ENCODE measurements around the gene GRIPAP1. TPM values are rescaled to one million over a fixed set of nuclear protein-coding genes. Genes with fewer than 3 reads are reported as not detected.

Gene GRIPAP1
- total and polyA plus RNA-seq, 2 donors (not counting 3 experiments of a cell fraction or from before 2014, with no cell fraction given) = 25.3 to 49.4 TPM

- no peaks in the 10 kb centered on the region for H3K9me3 ChIP-seq (replicated peaks; ENCODE audit: control insufficient read depth, insufficient read depth, low read length)
- FAIRE-seq = no peak
- CTCF ChIA-PET = no interaction called here
These were observed 59.2 kb downstream of the GRIPAP1 start for GRCh38 chrX:48942895-48943294.

GRCh38 chrX:48940404-48940955 is 61.6 kb downstream of the GRIPAP1 start:
- Histone ChIP-seq H3K4me1 (ENCODE audit: control insufficient read depth, extremely low read depth, insufficient read depth, low read length) (no peaks in the 10 kb centered on the region), H3K27ac (ENCODE audit: insufficient read depth, low read depth, low read length) (no peak overlapping the region), H3K27me3 (ENCODE audit: control insufficient read depth in 2 of 2, insufficient read depth in 2 of 2, low read length in 2 of 2) (no peaks in the 10 kb centered on the region), H4K20me1 (replicated peaks; ENCODE audit: control insufficient read depth, extremely low read depth, insufficient read depth, low read length) (no peaks in the 10 kb centered on the region), H3K4me3 (replicated peaks in 1 of 3; ENCODE audit: insufficient read depth in 1 of 3, low read depth in 1 of 3, low read length in 3 of 3) (no peak overlapping the region), H3K9me1 (replicated peaks; ENCODE audit: control insufficient read depth, extremely low read depth, insufficient read depth, low read length) (no peaks in the 10 kb centered on the region), H3K79me2 (ENCODE audit: control insufficient read depth, insufficient read depth, low read length) (peaks cover 39% of the 10 kb centered on the region), H2AFZ (ENCODE audit: low read depth, low read length) (no peak overlapping the region), H3K36me3 (ENCODE audit: control insufficient read depth in 2 of 2, extremely low read depth in 1 of 2, insufficient read depth in 2 of 2, low read length in 2 of 2) (peaks cover 0 to 16% of the 10 kb centered on the region in 2 experiments), H3K4me2 (ENCODE audit: insufficient read depth, low read length) (no peak overlapping the region), H3K9me3 (replicated peaks; ENCODE audit: control insufficient read depth, insufficient read depth, low read length) (no peaks in the 10 kb centered on the region), H3K9ac (replicated peaks; ENCODE audit: extremely low read depth, insufficient read depth, low read length) (no peak overlapping the region)
- dilution Hi-C loops (cut with MboI; ENCODE audit: extremely low pct_ligation_motif_present, low sequenced_read_pairs) (no loop called here), intact Hi-C loops (cut with micrococcal nuclease) (no loop called here)
- no peak for FAIRE-seq
- no TSS peak for BruUV-seq (replicated peaks)
- ChIA-PET CTCF (no interaction called here), POLR2A (no interaction called here)
- TF ChIP-seq, protein P1, sequence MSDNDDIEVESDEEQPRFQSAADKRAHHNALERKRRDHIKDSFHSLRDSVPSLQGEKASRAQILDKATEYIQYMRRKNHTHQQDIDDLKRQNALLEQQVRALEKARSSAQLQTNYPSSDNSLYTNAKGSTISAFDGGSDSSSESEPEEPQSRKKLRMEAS (IDR thresholded peaks at IDR 0.05; ENCODE audit: insufficient read depth, insufficient read length) = no peak
- TF ChIP-seq MYC (IDR thresholded peaks at IDR 0.05; ENCODE audit: low read depth, low read length) (no peak), POLR2AphosphoS5 (IDR thresholded peaks at IDR 0.05; ENCODE audit: insufficient read depth, low read depth, low read length) (no peak), GATA2 (IDR thresholded peaks at IDR 0.05; ENCODE audit: insufficient read depth, insufficient read length, low read depth, low read length) (no peak), CTCF (IDR thresholded peaks at IDR 0.05; ENCODE audit: extremely low read depth in 1 of 2, insufficient read depth in 1 of 2, low read depth in 1 of 2, low read length in 2 of 2) (no peak)
- DNase-seq (ENCODE audit: low read depth, low spot score) = no peak

More at GRCh38 chrX:48942895-48943294, 59.2 kb downstream of the GRIPAP1 start:
- H2AFZ ChIP-seq (ENCODE audit: low read depth, low read length) = no peak overlapping the region
- no peaks in the 10 kb centered on the region for H3K9me1 ChIP-seq (replicated peaks; ENCODE audit: control insufficient read depth, extremely low read depth, insufficient read depth, low read length)
- no peak overlapping the region for H3K9ac ChIP-seq (replicated peaks; ENCODE audit: extremely low read depth, insufficient read depth, low read length)
- H3K27ac ChIP-seq (ENCODE audit: insufficient read depth, low read depth, low read length) = no peak overlapping the region
- H3K36me3 ChIP-seq (ENCODE audit: control insufficient read depth in 2 of 2, extremely low read depth in 1 of 2, insufficient read depth in 2 of 2, low read length in 2 of 2) = peaks cover 0 to 16% of the 10 kb centered on the region in 2 experiments
- intact Hi-C loops (cut with micrococcal nuclease) = no loop called here
- POLR2A ChIA-PET = no interaction called here
- no peaks in the 10 kb centered on the region for H4K20me1 ChIP-seq (replicated peaks; ENCODE audit: control insufficient read depth, extremely low read depth, insufficient read depth, low read length)
- no peak overlapping the region for H3K4me2 ChIP-seq (ENCODE audit: insufficient read depth, low read length)
- no peaks in the 10 kb centered on the region for H3K27me3 ChIP-seq (ENCODE audit: control insufficient read depth in 2 of 2, insufficient read depth in 2 of 2, low read length in 2 of 2)
- H3K4me3 ChIP-seq (replicated peaks in 1 of 3; ENCODE audit: insufficient read depth in 1 of 3, low read depth in 1 of 3, low read length in 3 of 3) = no peak overlapping the region
- dilution Hi-C loops (cut with MboI; ENCODE audit: extremely low pct_ligation_motif_present, low sequenced_read_pairs) = no loop called here
- H3K4me1 ChIP-seq (ENCODE audit: control insufficient read depth, extremely low read depth, insufficient read depth, low read length) = no peaks in the 10 kb centered on the region
- no peak for DNase-seq (ENCODE audit: low read depth, low spot score)
- H3K79me2 ChIP-seq (ENCODE audit: control insufficient read depth, insufficient read depth, low read length) = peaks cover 45% of the 10 kb centered on the region
- no peak for TF ChIP-seq POLR2AphosphoS5 (IDR thresholded peaks at IDR 0.05; ENCODE audit: insufficient read depth, low read depth, low read length)
- TF ChIP-seq GATA2 (IDR thresholded peaks at IDR 0.05; ENCODE audit: insufficient read depth, insufficient read length, low read depth, low read length) = no peak
- no peak for TF ChIP-seq EZH2 (IDR thresholded peaks at IDR 0.05; ENCODE audit: borderline replicate concordance, low read depth, low read length, severe bottlenecking)
- no TSS peak for BruUV-seq (replicated peaks)

All from endothelial cell of umbilical vein (primary cell).